ENCODE measurements around the gene RTP4. TPM values are rescaled to one million over a fixed set of nuclear protein-coding genes. Genes with fewer than 3 reads are reported as not detected.

RTP4 gene
- 1 to 10 TPM; 2.7 to 3.0 TPM for total RNA-seq
- long read RNA-seq, donor 1, result 0 reads
- long read RNA-seq, donor 2, partial matches to known transcripts, result 0 of 1 reads
- long read RNA-seq, donor 2, other reads (novel, unspliced or antisense), result 0 of 1 reads

GRCh38 chr3:187368251-187369088, at the start of gene RTP4:
Gene RTP4, plus strand, starts transcription at chr3:187368385. Its CDS starts 57 bp downstream, at chr3:187368442.
- intact Hi-C loops (cut with DNase I), result no loop called here
- DNase-seq (ENCODE audit: low spot score), result no peak

GRCh38 chr3:187318819-187319616, 49.2 kb upstream of the RTP4 start:
- no peak for DNase-seq (ENCODE audit: low spot score)
- intact Hi-C loops (cut with DNase I), result loop anchor here (2.0 to 5.0 kb wide), 4 partner anchors 97 to 360 kb away; no protein-coding TSS in a partner anchor

- DNase-seq (ENCODE audit: low spot score), result no peak
- intact Hi-C loops (cut with DNase I), result loop anchor here (2.0 to 5.0 kb wide), 4 partner anchors 98 to 359 kb away; no protein-coding TSS in a partner anchor
These were observed 48.4 kb upstream of the RTP4 start for GRCh38 chr3:187319699-187320302.

- intact Hi-C loops (cut with DNase I), result no loop called here
- DNase-seq (ENCODE audit: low spot score), result no peak
These were observed 46.4 kb upstream of the RTP4 start for GRCh38 chr3:187321766-187322165.

GRCh38 chr3:187322291-187322690, 45.9 kb upstream of the RTP4 start:
- intact Hi-C loops (cut with DNase I), result no loop called here
- DNase-seq (ENCODE audit: low spot score), result no peak

GRCh38 chr3:187323091-187323490, 45.1 kb upstream of the RTP4 start:
- intact Hi-C loops (cut with DNase I), result no loop called here
- DNase-seq (ENCODE audit: low spot score), result no peak

- no peak for DNase-seq (ENCODE audit: low spot score)
- intact Hi-C loops (cut with DNase I), result loop anchor here in 1 of 2 donors (2.0 kb wide), 1 partner anchor 357 kb away; no protein-coding TSS in a partner anchor
These were observed 42.6 kb upstream of the RTP4 start for GRCh38 chr3:187325632-187326031.

GRCh38 chr3:187327845-187328244, 40.3 kb upstream of the RTP4 start:
- intact Hi-C loops (cut with DNase I), result loop anchor here in 1 of 2 donors (2.0 kb wide), 1 partner anchor 355 kb away; no protein-coding TSS in a partner anchor
- no peak for DNase-seq (ENCODE audit: low spot score)

GRCh38 chr3:187328691-187329090, 39.5 kb upstream of the RTP4 start:
- no peak for DNase-seq (ENCODE audit: low spot score)
- intact Hi-C loops (cut with DNase I), result no loop called here

GRCh38 chr3:187334904-187335303, 33.3 kb upstream of the RTP4 start:
- DNase-seq (ENCODE audit: low spot score), result no peak
- intact Hi-C loops (cut with DNase I), result loop anchor here in 1 of 2 donors (2.0 kb wide), 1 partner anchor 64 kb away; no protein-coding TSS in a partner anchor

GRCh38 chr3:187336322-187336721, 31.9 kb upstream of the RTP4 start:
- intact Hi-C loops (cut with DNase I), result no loop called here
- no peak for DNase-seq (ENCODE audit: low spot score)

GRCh38 chr3:187340578-187340977, 27.6 kb upstream of the RTP4 start:
- intact Hi-C loops (cut with DNase I), result no loop called here
- no peak for DNase-seq (ENCODE audit: low spot score)

GRCh38 chr3:187342255-187342654, 25.9 kb upstream of the RTP4 start:
- no peak for DNase-seq (ENCODE audit: low spot score)
- intact Hi-C loops (cut with DNase I), result no loop called here

- intact Hi-C loops (cut with DNase I), result no loop called here
- no peak for DNase-seq (ENCODE audit: low spot score)
These were observed 24.5 kb upstream of the RTP4 start for GRCh38 chr3:187343670-187344069.

GRCh38 chr3:187352581-187353575, 15.3 kb upstream of the RTP4 start:
- no peak for DNase-seq (ENCODE audit: low spot score)
- intact Hi-C loops (cut with DNase I), result no loop called here

GRCh38 chr3:187358068-187358467, 10.1 kb upstream of the RTP4 start:
- DNase-seq (ENCODE audit: low spot score), result no peak
- intact Hi-C loops (cut with DNase I), result no loop called here

- intact Hi-C loops (cut with DNase I), result loop anchor here in 1 of 2 donors (5.0 kb wide), 1 partner anchor 1162 kb away; no protein-coding TSS in a partner anchor
- DNase-seq (ENCODE audit: low spot score), result no peak
These were observed 8.2 kb upstream of the RTP4 start for GRCh38 chr3:187359798-187360486.

- DNase-seq (ENCODE audit: low spot score), result no peak
- intact Hi-C loops (cut with DNase I), result loop anchor here in 1 of 2 donors (5.0 kb wide), 1 partner anchor 1162 kb away; no protein-coding TSS in a partner anchor
These were observed 7.6 kb upstream of the RTP4 start for GRCh38 chr3:187360596-187360995.

All from posterior vena cava (tissue), 2 donors.